Esophagus (tissue), 2 donors: ENCODE data around the gene OXNAD1. TPM values are rescaled to one million over a fixed set of nuclear protein-coding genes. Genes with fewer than 3 reads are reported as not detected.

Source experiments
- H3K27ac ChIP-seq, 2 donors: one replicate each; pipeline ENCODE4 v1.5.1; 2013; ENCODE audit warnings: low read depth in 2 of 2, mild to moderate bottlenecking in 2 of 2, inconsistent platforms in 1 of 2, low read length in 1 of 2, moderate library complexity in 1 of 2
- H3K27me3 ChIP-seq, 2 donors: one replicate each; pipeline ENCODE4 v1.6.1; 2013; ENCODE audit warnings: low read length in 2 of 2, control low read depth in 1 of 2, mild to moderate bottlenecking in 1 of 2; ENCODE audit not compliant: insufficient read depth in 2 of 2, control insufficient read depth in 1 of 2
- H3K36me3 ChIP-seq, 2 donors: one replicate each; pipeline ENCODE4 v1.6.1; 2013; ENCODE audit warnings: low read length in 1 of 2; ENCODE audit not compliant: control insufficient read depth in 2 of 2, insufficient read depth in 2 of 2
- H3K4me1 ChIP-seq, 2 donors: one replicate each; pipeline ENCODE4 v1.6.1; 2013; ENCODE audit warnings: low read length in 1 of 2; ENCODE audit not compliant: control insufficient read depth in 2 of 2, insufficient read depth in 2 of 2
- H3K4me3 ChIP-seq, 2 donors: one replicate each; pipeline ENCODE4 v1.5.1; 2013; ENCODE audit warnings: low read length in 2 of 2, mild to moderate bottlenecking in 2 of 2, low read depth in 1 of 2, moderate library complexity in 1 of 2
- H3K9me3 ChIP-seq, 2 donors: one replicate each; pipeline ENCODE4 v1.6.1; 2013; ENCODE audit warnings: mild to moderate bottlenecking in 2 of 2, low read depth in 1 of 2, low read length in 1 of 2, moderate library complexity in 1 of 2; ENCODE audit not compliant: control insufficient read depth in 2 of 2, insufficient read depth in 1 of 2
- WGBS, 2 donors: extraction: QIAGEN DNeasy Blood & Tissue Kit; methylation state at CpG; one replicate each; pipeline ENCODE4 v1.1.7; 2013; 5-methylcytosine and 5-hydroxymethylcytosine counted together
- polyA plus RNA-seq, 2 donors: library from polyadenylated mRNA; stranded (reverse); fragments of 200-250 nt; gene quantifications; one replicate each; pipeline ENCODE4 v1.2.3, GENCODE V29; 2013
- donor health status: healthy with polysubstance abuse.
- donor health status: Bipolar disorder and iron deficiency.

Gene OXNAD1
- polyA plus RNA-seq, 2 donors: 4.9 to 6.6 TPM

GRCh38 chr3:16245609-16246008 is 19.4 kb upstream of the OXNAD1 start:
- no peaks in the 10 kb centered on the region for H3K9me3 ChIP-seq
- no peaks in the 10 kb centered on the region for H3K36me3 ChIP-seq
- no peaks in the 10 kb centered on the region for H3K4me1 ChIP-seq
- no peaks in the 10 kb centered on the region for H3K27me3 ChIP-seq
- 92 to 95% methylated on average over 3 of the region's 3 CpGs for WGBS, 2 donors
- no peak overlapping the region for H3K4me3 ChIP-seq
- no peak overlapping the region for H3K27ac ChIP-seq

- H3K36me3 ChIP-seq: no peaks in the 10 kb centered on the region
- H3K4me3 ChIP-seq: no peak overlapping the region
- WGBS, 2 donors: 27 to 29% methylated on average over 17 of the region's 17 CpGs
- H3K27me3 ChIP-seq: no peaks in the 10 kb centered on the region
- no peak overlapping the region for H3K27ac ChIP-seq
- H3K4me1 ChIP-seq: no peaks in the 10 kb centered on the region
- H3K9me3 ChIP-seq: no peaks in the 10 kb centered on the region
These were observed 17.5 kb upstream of the OXNAD1 start for GRCh38 chr3:16247282-16248061.

- WGBS, 2 donors: 80 to 83% methylated on average over 5 of the region's 5 CpGs
- no peak overlapping the region for H3K4me3 ChIP-seq
- H3K27ac ChIP-seq: no peak overlapping the region
- H3K27me3 ChIP-seq: no peaks in the 10 kb centered on the region
- peaks cover 0 to 2% of the 10 kb centered on the region in 2 donors for H3K4me1 ChIP-seq
- H3K36me3 ChIP-seq: no peaks in the 10 kb centered on the region
- H3K9me3 ChIP-seq: no peaks in the 10 kb centered on the region
These were observed 16.5 kb upstream of the OXNAD1 start for GRCh38 chr3:16248556-16248955.

GRCh38 chr3:16249336-16249735 is 15.7 kb upstream of the OXNAD1 start:
- no peaks in the 10 kb centered on the region for H3K36me3 ChIP-seq
- no peaks in the 10 kb centered on the region for H3K27me3 ChIP-seq
- no peak overlapping the region for H3K27ac ChIP-seq
- WGBS, 2 donors: 48 to 54% methylated on average over 3 of the region's 3 CpGs
- peaks cover 0 to 3% of the 10 kb centered on the region in 2 donors for H3K4me1 ChIP-seq
- no peak overlapping the region for H3K4me3 ChIP-seq
- no peaks in the 10 kb centered on the region for H3K9me3 ChIP-seq

GRCh38 chr3:16249886-16250285 is 15.1 kb upstream of the OXNAD1 start:
- no peaks in the 10 kb centered on the region for H3K27me3 ChIP-seq
- WGBS, 2 donors: 70 to 76% methylated on average over 3 of the region's 3 CpGs
- H3K27ac ChIP-seq: no peak overlapping the region
- H3K4me3 ChIP-seq: no peak overlapping the region
- no peaks in the 10 kb centered on the region for H3K36me3 ChIP-seq
- H3K4me1 ChIP-seq: peaks cover 0 to 3% of the 10 kb centered on the region in 2 donors
- H3K9me3 ChIP-seq: no peaks in the 10 kb centered on the region

GRCh38 chr3:16251316-16252085 is 13.5 kb upstream of the OXNAD1 start:
- Histone ChIP-seq H3K4me3 (no peak overlapping the region), H3K36me3 (no peaks in the 10 kb centered on the region), H3K9me3 (no peaks in the 10 kb centered on the region), H3K4me1 (peaks cover 0 to 3% of the 10 kb centered on the region in 2 donors), H3K27ac (no peak overlapping the region), H3K27me3 (no peaks in the 10 kb centered on the region)
- 72% methylated on average over 9 of the region's 9 CpGs for WGBS, 2 donors

- Histone ChIP-seq H3K9me3 (no peaks in the 10 kb centered on the region), H3K27me3 (no peaks in the 10 kb centered on the region), H3K27ac (no peak overlapping the region), H3K4me1 (peaks cover 0 to 3% of the 10 kb centered on the region in 2 donors), H3K36me3 (no peaks in the 10 kb centered on the region), H3K4me3 (no peak overlapping the region)
- WGBS, 2 donors: 47 to 69% methylated on average over 7 of the region's 7 CpGs
These were observed 12.6 kb upstream of the OXNAD1 start for GRCh38 chr3:16252243-16252978.

- Histone ChIP-seq H3K9me3 (no peaks in the 10 kb centered on the region), H3K4me1 (peaks cover 0 to 3% of the 10 kb centered on the region in 2 donors), H3K27ac (no peak overlapping the region), H3K27me3 (no peaks in the 10 kb centered on the region), H3K4me3 (no peak overlapping the region), H3K36me3 (no peaks in the 10 kb centered on the region)
- WGBS, 2 donors: 72 to 75% methylated on average over 2 of the region's 2 CpGs
These were observed 12.0 kb upstream of the OXNAD1 start for GRCh38 chr3:16252988-16253387.

- 77 to 78% methylated on average over 7 of the region's 7 CpGs for WGBS, 2 donors
- Histone ChIP-seq H3K36me3 (no peaks in the 10 kb centered on the region), H3K27me3 (no peaks in the 10 kb centered on the region), H3K4me3 (no peak overlapping the region), H3K4me1 (peaks cover 0 to 3% of the 10 kb centered on the region in 2 donors), H3K9me3 (no peaks in the 10 kb centered on the region), H3K27ac (no peak overlapping the region)
These were observed 11.4 kb upstream of the OXNAD1 start for GRCh38 chr3:16253601-16254000.
